Thyroid gland (tissue), 4 donors: ENCODE results near the gene APRT. TPM values are rescaled to one million over a fixed set of nuclear protein-coding genes. Genes with fewer than 3 reads are reported as not detected.

Source experiments
- DNase-seq, 2 donors: peaks; one replicate each; pipeline ENCODE4 v3.0.0-alpha.2; 2019
- H3K27ac ChIP-seq, 3 donors: fragments of 200-600 bp; sonication (generic); 1 replicate in 2 of 3; 2 replicates in 1 of 3; pipeline ENCODE4 v1.5.1; 2016 to 2019; ENCODE audit warnings: mild to moderate bottlenecking in 1 of 3, moderate library complexity in 1 of 3
- H3K27me3 ChIP-seq: fragments of 200-600 bp; sonication (generic); one replicate; pipeline ENCODE4 v1.5.1; 2019
- H3K36me3 ChIP-seq, 2 donors: fragments of 200-600 bp; sonication (generic); one replicate each; pipeline ENCODE4 v1.5.1; 2016 to 2019
- H3K4me1 ChIP-seq, 2 donors: fragments of 200-600 bp; sonication (generic); one replicate each; pipeline ENCODE4 v1.5.1; 2017 to 2019
- H3K4me3 ChIP-seq, 3 donors: fragments of 200-600 bp; sonication (generic); replicated peaks in 1 of 3; 1 replicate in 2 of 3; 2 replicates in 1 of 3; pipeline ENCODE4 v1.5.1; 2016; ENCODE audit warnings: mild to moderate bottlenecking in 1 of 3
- H3K9me3 ChIP-seq: fragments of 200-600 bp; sonication (generic); one replicate; pipeline ENCODE4 v1.5.1; 2017
- POLR2A ChIP-seq, 2 donors: fragments of 450-650 bp; IDR thresholded peaks; one replicate each; pipeline ENCODE4 v1.6.1; 2017; ENCODE audit warnings: antibody characterized with exemption in 2 of 2, mild to moderate bottlenecking in 2 of 2, moderate library complexity in 1 of 2
- WGBS, 2 donors: methylation state at CpG; one replicate each; pipeline ENCODE4 v1.1.5; 2017; 5-methylcytosine and 5-hydroxymethylcytosine counted together
- intact Hi-C: fragments of 100-400 bp; cut with DNase I; formaldehyde crosslinking; loops from one replicate; pipeline ENCODE4 v1.15.1; 2023
- total RNA-seq, 4 donors: library from RNA; depleted of rRNA; stranded (reverse); fragments of >200 nt; gene quantifications; one replicate each; pipeline ENCODE4 v1.2.3, GENCODE V29; 2016
- TF ChIP-seq, protein P1 (sequence below), 6 experiments: fragments of 200-600 bp in 3 of 6; fragments of 450-650 bp in 3 of 6; sonication (generic) in 3 of 6; IDR thresholded peaks; one replicate each; pipeline ENCODE4 v1.5.1; 2016 to 2019; ENCODE audit warnings: antibody characterized with exemption in 6 of 6, mild to moderate bottlenecking in 2 of 6, inconsistent platforms in 1 of 6, moderate library complexity in 1 of 6

Gene APRT
- total RNA-seq, 4 donors from 2014 or later, result 88.9 to 182 (median 118) TPM

DNA sequence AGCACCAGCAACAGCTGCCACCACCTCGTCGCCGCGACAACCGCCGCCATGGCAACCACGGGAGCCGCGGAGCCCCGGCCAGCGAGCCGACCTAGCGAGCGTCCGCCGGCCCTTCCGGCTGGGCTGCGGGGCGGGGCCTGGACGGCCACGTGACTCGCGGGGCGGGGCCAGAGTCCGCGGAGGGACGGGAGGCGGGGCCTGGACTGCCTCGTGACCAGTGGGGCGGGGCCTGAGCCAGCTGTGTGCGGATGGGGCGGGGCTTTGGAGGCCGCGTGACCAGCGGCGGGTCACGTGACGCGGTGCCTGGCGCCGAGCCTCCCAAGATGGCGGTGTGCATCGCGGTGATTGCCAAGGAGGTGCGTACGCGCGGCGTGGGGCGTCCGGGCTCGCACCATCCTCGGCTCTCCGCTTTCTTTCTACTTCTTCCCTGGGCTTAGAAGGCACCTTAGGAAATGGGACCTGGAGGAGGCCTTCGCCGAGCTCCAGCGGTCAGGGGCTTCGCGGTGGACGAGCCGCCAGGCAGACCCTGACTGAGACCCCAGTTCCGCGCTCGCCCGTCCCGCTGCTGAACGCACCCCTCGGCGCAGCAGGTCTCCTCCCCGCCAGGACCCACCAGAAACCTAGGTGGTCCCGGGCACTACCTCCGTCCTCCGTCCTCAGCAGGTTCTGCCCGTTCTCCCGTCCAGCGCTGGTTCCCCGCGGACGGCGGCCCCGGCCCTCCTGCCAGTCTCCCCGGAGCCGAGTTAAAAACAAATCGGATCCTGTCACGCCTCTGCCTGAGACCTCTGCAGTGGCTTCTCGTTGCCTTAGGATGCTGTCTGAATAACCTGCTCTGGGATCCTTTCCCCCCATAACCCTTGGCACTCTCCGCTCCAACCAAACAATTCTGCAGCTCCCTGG, 45.4 kb upstream of the APRT start, which contains the start of the genes GALNS and TRAPPC2L:
TSS of gene GALNS (minus strand) at position 120 of the 900 bp plus-strand sequence. CDS start at position 50, 70 bp downstream.
TSS of gene TRAPPC2L (plus strand) at position 300 of the 900 bp plus-strand sequence. CDS start at position 324, 24 bp downstream.
- Histone ChIP-seq H3K4me1 (peaks cover 14 to 17% of the 10 kb centered on the region in 2 donors), H3K4me3 (peak within 1 kb of the TSS; percentile 56 to 98 (median 88)), H3K27me3 (no peaks in the 10 kb centered on the region), H3K27ac (peak within 1 kb of the TSS; percentile 53 to 70 (median 56)), H3K9me3 (no peaks in the 10 kb centered on the region), H3K36me3 (peaks cover 22 to 28% of the 10 kb centered on the region in 2 donors)
- TF ChIP-seq, protein P1, sequence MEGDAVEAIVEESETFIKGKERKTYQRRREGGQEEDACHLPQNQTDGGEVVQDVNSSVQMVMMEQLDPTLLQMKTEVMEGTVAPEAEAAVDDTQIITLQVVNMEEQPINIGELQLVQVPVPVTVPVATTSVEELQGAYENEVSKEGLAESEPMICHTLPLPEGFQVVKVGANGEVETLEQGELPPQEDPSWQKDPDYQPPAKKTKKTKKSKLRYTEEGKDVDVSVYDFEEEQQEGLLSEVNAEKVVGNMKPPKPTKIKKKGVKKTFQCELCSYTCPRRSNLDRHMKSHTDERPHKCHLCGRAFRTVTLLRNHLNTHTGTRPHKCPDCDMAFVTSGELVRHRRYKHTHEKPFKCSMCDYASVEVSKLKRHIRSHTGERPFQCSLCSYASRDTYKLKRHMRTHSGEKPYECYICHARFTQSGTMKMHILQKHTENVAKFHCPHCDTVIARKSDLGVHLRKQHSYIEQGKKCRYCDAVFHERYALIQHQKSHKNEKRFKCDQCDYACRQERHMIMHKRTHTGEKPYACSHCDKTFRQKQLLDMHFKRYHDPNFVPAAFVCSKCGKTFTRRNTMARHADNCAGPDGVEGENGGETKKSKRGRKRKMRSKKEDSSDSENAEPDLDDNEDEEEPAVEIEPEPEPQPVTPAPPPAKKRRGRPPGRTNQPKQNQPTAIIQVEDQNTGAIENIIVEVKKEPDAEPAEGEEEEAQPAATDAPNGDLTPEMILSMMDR (IDR thresholded peaks at IDR 0.05), result peak in 1 of 6 experiments; percentile 28
- peak; percentile 57 to 91 for TF ChIP-seq POLR2A (IDR thresholded peaks at IDR 0.05)
- WGBS, 2 donors, result 0 to 1% methylated on average over 36 to 52 of the region's 87 CpGs
- intact Hi-C loops, result loop anchor here (5.0 kb wide), 1 partner anchor 45 kb away; the partner anchor contains the start of gene APRT
- peak; percentile 99 for DNase-seq

DNA sequence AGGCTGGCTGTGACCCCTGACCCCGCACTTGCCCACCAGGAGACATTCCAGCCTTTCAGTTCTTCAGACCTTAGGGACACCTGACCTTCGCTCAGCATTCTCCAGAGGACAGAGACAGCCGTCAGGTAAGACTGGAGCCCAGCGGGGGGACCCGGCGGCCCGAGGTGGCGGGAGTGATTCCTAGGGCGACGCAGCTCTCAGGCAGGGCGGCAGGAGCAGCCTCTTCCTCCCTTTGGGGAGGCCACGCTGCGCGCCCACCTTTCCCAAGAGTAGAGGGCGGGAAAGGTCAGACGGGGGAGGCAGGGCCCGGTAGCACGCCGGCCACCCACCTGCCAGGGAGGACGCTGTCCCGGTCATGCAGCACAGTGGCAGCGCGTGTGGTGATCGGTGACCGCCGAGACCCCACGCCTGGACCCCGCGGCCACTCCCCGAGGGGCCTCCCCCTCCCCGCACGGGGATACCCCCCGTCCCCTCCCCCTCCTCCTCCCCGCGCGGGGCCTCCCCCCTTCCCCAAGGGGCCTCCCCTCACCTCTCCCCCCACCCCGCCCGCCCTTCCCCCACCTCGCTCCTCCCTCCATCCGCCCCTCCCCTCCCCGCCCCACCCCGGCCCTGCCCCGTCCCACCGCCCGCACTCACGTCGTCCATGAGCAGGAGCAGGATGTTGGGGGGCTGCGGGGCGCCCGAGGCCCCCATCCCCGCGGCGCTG, 44.5 kb upstream of the APRT start:
- intact Hi-C loops, result loop anchor here (5.0 kb wide), 1 partner anchor 44 kb away; the partner anchor contains the start of gene APRT
- peaks cover 14 to 17% of the 10 kb centered on the region in 2 donors for H3K4me1 ChIP-seq
- no peaks in the 10 kb centered on the region for H3K27me3 ChIP-seq
- peak overlapping the region in 2 of 3 donors; percentile 53 to 56 for H3K27ac ChIP-seq
- H3K36me3 ChIP-seq, result peaks cover 20% of the 10 kb centered on the region in 2 donors
- H3K4me3 ChIP-seq, result peak overlapping the region in 2 of 3 donors; percentile 56 to 98
- WGBS, 2 donors, result 35% methylated on average over 13 of the region's 53 CpGs; no CpG with 5 or more reads in 1 of the 2 donors
- TF ChIP-seq POLR2A (IDR thresholded peaks at IDR 0.05), result no peak
- TF ChIP-seq, protein P1 (IDR thresholded peaks at IDR 0.05), result no peak
- peak in 1 of 2 donors; percentile 23 for DNase-seq
- H3K9me3 ChIP-seq, result no peaks in the 10 kb centered on the region

DNA sequence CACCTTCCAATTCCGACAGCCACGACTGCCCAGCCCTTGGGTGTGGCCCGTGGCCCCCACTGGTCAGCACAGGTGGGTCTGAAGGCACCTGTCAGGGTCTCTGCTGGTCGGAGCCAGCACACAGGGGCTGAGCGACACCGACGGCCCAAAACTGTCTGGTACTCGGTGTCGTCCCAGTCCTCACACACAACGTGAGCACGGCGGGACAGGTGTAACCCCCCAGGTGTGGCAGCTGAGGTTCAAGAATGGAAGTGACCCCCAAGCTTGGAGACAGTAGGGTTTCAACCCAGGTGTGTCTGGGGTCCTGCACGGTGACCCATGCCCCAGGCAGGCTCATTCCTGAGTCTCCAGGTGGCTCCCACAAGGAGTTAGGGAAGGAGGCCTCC, 44.0 kb upstream of the APRT start:
- no peak for TF ChIP-seq POLR2A (IDR thresholded peaks at IDR 0.05)
- TF ChIP-seq, protein P1 (IDR thresholded peaks at IDR 0.05), result no peak
- H3K36me3 ChIP-seq, result peaks cover 14 to 16% of the 10 kb centered on the region in 2 donors
- no peak for DNase-seq
- peak overlapping the region in 1 of 3 donors; percentile 53 for H3K27ac ChIP-seq
- H3K9me3 ChIP-seq, result no peaks in the 10 kb centered on the region
- peaks cover 14 to 17% of the 10 kb centered on the region in 2 donors for H3K4me1 ChIP-seq
- intact Hi-C loops, result loop anchor here (5.0 kb wide), 1 partner anchor 43 kb away; the partner anchor contains the start of gene APRT
- peak overlapping the region in 1 of 3 donors; percentile 98 for H3K4me3 ChIP-seq
- H3K27me3 ChIP-seq, result no peaks in the 10 kb centered on the region
- 87 to 89% methylated on average over 4 to 12 of the region's 13 CpGs for WGBS, 2 donors

DNA sequence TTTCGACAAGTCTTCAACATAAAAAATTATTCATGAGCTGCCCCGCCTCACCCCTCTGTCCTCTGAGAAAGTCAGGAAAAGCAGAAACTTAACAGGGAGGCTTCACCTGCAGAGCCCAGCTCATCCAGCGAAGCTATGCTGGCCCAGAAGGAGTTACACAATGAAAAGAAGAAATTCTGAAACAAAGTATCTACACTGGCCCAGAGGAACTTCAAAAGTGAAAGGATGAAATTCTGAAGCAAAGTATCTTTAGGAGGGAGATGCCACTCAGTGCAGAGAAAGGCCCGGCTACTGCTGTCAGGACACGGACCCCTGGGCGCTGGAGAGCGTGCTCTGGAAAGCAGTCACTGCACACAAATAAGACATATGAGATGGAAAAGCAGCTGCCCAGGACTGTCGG, 43.4 kb upstream of the APRT start:
- no peak for DNase-seq
- H3K27me3 ChIP-seq, result no peaks in the 10 kb centered on the region
- H3K4me1 ChIP-seq, result peaks cover 14 to 17% of the 10 kb centered on the region in 2 donors
- no peak overlapping the region for H3K27ac ChIP-seq
- no peaks in the 10 kb centered on the region for H3K9me3 ChIP-seq
- TF ChIP-seq, protein P1 (IDR thresholded peaks at IDR 0.05), result no peak
- no peak for TF ChIP-seq POLR2A (IDR thresholded peaks at IDR 0.05)
- H3K36me3 ChIP-seq, result peaks cover 9 to 10% of the 10 kb centered on the region in 2 donors
- intact Hi-C loops, result loop anchor here (5.0 kb wide), 1 partner anchor 43 kb away; the partner anchor contains the start of gene APRT
- WGBS, 2 donors, result 85 to 88% methylated on average over 8 of the region's 8 CpGs
- no peak overlapping the region for H3K4me3 ChIP-seq
